ENCODE measurements around the gene TPM1. TPM values are rescaled to one million over a fixed set of nuclear protein-coding genes. Genes with fewer than 3 reads are reported as not detected.

Gene TPM1
- total and polyA plus RNA-seq, 4 donors, result 64.7 to 101 (median 71.5) TPM

DNA sequence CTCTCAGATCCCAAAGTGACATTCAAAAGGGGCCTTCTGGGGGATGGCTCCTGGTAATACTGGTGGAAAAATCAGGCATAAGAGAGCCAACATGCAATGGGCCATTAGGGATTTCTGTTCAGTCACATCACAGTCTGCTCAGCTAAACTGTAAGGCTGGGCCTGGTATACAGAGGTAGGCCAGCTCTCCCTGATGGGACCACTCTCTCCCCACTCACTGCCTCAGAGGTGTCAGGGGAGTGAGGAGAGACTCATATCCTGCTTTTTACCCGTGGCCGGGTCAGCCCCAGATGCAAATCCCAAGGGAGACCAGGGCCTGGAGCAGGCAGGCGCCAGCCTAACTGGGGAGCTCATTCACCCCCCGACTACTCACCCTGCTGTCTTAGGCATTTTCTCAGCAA, 48.1 kb upstream of the TPM1 start:
- 95% methylated on average over 4 of the region's 4 CpGs for WGBS
- no peaks in the 10 kb centered on the region for H3K9me3 ChIP-seq (ENCODE audit: control insufficient read depth in 4 of 4, low read length in 3 of 4)
- no peak overlapping the region for H3K27ac ChIP-seq (ENCODE audit: low read depth in 1 of 2, low read length in 2 of 2)
- H3K36me3 ChIP-seq (ENCODE audit: control insufficient read depth in 4 of 4, insufficient read depth in 3 of 4, low read depth in 1 of 4, low read length in 3 of 4), result no peaks in the 10 kb centered on the region
- peaks cover 2 to 17% (median 12%) of the 10 kb centered on the region in 4 donors for H3K4me1 ChIP-seq (ENCODE audit: control insufficient read depth in 4 of 4, insufficient read depth in 4 of 4, low read length in 3 of 4)
- H3K27me3 ChIP-seq (ENCODE audit: control insufficient read depth in 4 of 4, insufficient read depth in 4 of 4, low read length in 3 of 4), result no peaks in the 10 kb centered on the region
- TF ChIP-seq HNF4G (IDR thresholded peaks at IDR 0.05), result no peak
- no peak overlapping the region for H3K4me3 ChIP-seq (ENCODE audit: low read depth in 1 of 3, low read length in 3 of 3)
- no peak for DNase-seq (ENCODE audit: low spot score)
- no peak overlapping the region for H3K9ac ChIP-seq (ENCODE audit: low read depth in 1 of 2, low read length in 2 of 2)

DNA sequence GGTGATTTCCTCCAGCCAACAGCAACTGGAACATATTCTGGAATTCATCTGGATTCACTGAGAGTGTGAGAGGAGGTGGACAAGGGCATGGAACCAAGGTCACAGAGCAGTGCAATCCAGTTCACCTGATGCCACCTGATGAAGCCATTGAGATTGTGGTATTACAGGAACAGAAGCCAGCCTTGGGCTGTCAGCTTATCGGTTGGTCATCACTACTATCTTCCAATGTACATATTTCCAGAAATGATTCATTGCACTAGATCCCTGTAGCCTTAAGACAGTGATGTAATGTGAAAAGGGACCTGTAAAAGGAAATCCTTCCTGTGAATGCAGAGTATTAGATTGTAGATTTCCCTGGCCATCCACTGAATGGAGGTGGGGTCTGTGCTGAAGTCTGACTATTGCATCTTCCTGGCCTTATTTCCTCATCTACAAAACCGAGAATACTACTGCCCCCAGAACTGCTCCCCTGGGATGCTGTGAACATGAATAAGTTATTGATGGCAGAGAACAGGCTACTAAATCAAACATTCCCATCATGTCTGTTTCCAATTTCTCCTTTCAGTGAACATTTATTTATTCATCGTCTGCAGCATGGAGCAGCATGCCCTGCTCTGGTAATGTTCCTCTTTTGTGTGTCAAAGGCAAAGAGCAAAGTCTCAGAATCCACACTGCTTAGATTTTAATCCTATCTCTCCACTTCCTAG, 47.4 kb upstream of the TPM1 start:
- Histone ChIP-seq H3K4me1 (ENCODE audit: control insufficient read depth in 4 of 4, insufficient read depth in 4 of 4, low read length in 3 of 4) (peaks cover 2 to 17% (median 12%) of the 10 kb centered on the region in 4 donors), H3K4me3 (ENCODE audit: low read depth in 1 of 3, low read length in 3 of 3) (no peak overlapping the region), H3K27me3 (ENCODE audit: control insufficient read depth in 4 of 4, insufficient read depth in 4 of 4, low read length in 3 of 4) (no peaks in the 10 kb centered on the region), H3K27ac (ENCODE audit: low read depth in 1 of 2, low read length in 2 of 2) (no peak overlapping the region), H3K9me3 (ENCODE audit: control insufficient read depth in 4 of 4, low read length in 3 of 4) (no peaks in the 10 kb centered on the region), H3K36me3 (ENCODE audit: control insufficient read depth in 4 of 4, insufficient read depth in 3 of 4, low read depth in 1 of 4, low read length in 3 of 4) (no peaks in the 10 kb centered on the region), H3K9ac (ENCODE audit: low read depth in 1 of 2, low read length in 2 of 2) (no peak overlapping the region)
- 57% methylated on average over 3 of the region's 3 CpGs for WGBS
- DNase-seq (ENCODE audit: low spot score), result no peak
- TF ChIP-seq RAD21 (IDR thresholded peaks at IDR 0.05) (no peak), RXRA (IDR thresholded peaks at IDR 0.05) (no peak), JUND (IDR thresholded peaks at IDR 0.05) (peak in 1 of 2 donors; percentile 12), FOXA2 (IDR thresholded peaks at IDR 0.05) (no peak), FOXA1 (IDR thresholded peaks at IDR 0.05) (no peak), GABPA (IDR thresholded peaks at IDR 0.05 in 1 of 2, conservative IDR thresholded peaks at IDR 0.05 in 1 of 2) (no peak), EGR1 (IDR thresholded peaks at IDR 0.05; ENCODE audit: low read depth in 2 of 2) (no peak), HNF4G (IDR thresholded peaks at IDR 0.05) (no peak), HNF4A (conservative IDR thresholded peaks at IDR 0.05) (peak; percentile 58), SP1 (IDR thresholded peaks at IDR 0.05) (no peak)
- TF ChIP-seq, protein P1, sequence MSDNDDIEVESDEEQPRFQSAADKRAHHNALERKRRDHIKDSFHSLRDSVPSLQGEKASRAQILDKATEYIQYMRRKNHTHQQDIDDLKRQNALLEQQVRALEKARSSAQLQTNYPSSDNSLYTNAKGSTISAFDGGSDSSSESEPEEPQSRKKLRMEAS (IDR thresholded peaks at IDR 0.05), result no peak

DNA sequence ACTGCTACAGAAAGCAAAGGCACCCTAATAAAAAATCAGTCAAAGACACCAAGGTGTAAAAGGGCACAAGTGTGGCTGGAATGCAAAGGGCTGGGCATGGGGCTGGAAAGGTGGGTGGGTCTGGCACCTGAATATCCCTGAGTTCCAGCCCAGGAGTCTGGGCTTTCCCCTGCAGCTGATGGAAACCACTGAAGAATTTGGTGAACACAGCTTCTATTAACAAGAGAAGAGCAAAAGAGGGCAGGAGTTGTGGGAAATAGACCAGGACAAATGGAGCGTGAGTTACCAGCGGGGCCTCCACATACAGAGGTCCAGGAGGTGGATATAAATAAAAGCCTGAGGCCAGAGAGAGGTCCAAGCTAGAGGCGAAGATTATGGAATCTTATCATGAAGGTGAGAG, 45.1 kb upstream of the TPM1 start:
- H3K27ac ChIP-seq (ENCODE audit: low read depth in 1 of 2, low read length in 2 of 2), result no peak overlapping the region
- no peak for TF ChIP-seq RXRA (IDR thresholded peaks at IDR 0.05)
- no peak for TF ChIP-seq HNF4G (IDR thresholded peaks at IDR 0.05)
- TF ChIP-seq YY1 (IDR thresholded peaks at IDR 0.05), result no peak
- TF ChIP-seq NR2F2 (IDR thresholded peaks at IDR 0.05), result no peak
- TF ChIP-seq, protein P2, sequence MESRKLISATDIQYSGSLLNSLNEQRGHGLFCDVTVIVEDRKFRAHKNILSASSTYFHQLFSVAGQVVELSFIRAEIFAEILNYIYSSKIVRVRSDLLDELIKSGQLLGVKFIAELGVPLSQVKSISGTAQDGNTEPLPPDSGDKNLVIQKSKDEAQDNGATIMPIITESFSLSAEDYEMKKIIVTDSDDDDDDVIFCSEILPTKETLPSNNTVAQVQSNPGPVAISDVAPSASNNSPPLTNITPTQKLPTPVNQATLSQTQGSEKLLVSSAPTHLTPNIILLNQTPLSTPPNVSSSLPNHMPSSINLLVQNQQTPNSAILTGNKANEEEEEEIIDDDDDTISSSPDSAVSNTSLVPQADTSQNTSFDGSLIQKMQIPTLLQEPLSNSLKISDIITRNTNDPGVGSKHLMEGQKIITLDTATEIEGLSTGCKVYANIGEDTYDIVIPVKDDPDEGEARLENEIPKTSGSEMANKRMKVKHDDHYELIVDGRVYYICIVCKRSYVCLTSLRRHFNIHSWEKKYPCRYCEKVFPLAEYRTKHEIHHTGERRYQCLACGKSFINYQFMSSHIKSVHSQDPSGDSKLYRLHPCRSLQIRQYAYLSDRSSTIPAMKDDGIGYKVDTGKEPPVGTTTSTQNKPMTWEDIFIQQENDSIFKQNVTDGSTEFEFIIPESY (IDR thresholded peaks at IDR 0.05), result no peak
- TF ChIP-seq, protein P3, sequence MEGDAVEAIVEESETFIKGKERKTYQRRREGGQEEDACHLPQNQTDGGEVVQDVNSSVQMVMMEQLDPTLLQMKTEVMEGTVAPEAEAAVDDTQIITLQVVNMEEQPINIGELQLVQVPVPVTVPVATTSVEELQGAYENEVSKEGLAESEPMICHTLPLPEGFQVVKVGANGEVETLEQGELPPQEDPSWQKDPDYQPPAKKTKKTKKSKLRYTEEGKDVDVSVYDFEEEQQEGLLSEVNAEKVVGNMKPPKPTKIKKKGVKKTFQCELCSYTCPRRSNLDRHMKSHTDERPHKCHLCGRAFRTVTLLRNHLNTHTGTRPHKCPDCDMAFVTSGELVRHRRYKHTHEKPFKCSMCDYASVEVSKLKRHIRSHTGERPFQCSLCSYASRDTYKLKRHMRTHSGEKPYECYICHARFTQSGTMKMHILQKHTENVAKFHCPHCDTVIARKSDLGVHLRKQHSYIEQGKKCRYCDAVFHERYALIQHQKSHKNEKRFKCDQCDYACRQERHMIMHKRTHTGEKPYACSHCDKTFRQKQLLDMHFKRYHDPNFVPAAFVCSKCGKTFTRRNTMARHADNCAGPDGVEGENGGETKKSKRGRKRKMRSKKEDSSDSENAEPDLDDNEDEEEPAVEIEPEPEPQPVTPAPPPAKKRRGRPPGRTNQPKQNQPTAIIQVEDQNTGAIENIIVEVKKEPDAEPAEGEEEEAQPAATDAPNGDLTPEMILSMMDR (IDR thresholded peaks at IDR 0.05; ENCODE audit: low read depth, low read length, missing input control), result no peak
- TF ChIP-seq, protein P4, sequence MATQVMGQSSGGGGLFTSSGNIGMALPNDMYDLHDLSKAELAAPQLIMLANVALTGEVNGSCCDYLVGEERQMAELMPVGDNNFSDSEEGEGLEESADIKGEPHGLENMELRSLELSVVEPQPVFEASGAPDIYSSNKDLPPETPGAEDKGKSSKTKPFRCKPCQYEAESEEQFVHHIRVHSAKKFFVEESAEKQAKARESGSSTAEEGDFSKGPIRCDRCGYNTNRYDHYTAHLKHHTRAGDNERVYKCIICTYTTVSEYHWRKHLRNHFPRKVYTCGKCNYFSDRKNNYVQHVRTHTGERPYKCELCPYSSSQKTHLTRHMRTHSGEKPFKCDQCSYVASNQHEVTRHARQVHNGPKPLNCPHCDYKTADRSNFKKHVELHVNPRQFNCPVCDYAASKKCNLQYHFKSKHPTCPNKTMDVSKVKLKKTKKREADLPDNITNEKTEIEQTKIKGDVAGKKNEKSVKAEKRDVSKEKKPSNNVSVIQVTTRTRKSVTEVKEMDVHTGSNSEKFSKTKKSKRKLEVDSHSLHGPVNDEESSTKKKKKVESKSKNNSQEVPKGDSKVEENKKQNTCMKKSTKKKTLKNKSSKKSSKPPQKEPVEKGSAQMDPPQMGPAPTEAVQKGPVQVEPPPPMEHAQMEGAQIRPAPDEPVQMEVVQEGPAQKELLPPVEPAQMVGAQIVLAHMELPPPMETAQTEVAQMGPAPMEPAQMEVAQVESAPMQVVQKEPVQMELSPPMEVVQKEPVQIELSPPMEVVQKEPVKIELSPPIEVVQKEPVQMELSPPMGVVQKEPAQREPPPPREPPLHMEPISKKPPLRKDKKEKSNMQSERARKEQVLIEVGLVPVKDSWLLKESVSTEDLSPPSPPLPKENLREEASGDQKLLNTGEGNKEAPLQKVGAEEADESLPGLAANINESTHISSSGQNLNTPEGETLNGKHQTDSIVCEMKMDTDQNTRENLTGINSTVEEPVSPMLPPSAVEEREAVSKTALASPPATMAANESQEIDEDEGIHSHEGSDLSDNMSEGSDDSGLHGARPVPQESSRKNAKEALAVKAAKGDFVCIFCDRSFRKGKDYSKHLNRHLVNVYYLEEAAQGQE (IDR thresholded peaks at IDR 0.05), result no peak
- no peak for TF ChIP-seq TAF1 (conservative IDR thresholded peaks at IDR 0.05)
- no peak for TF ChIP-seq FOXA2 (IDR thresholded peaks at IDR 0.05)
- TF ChIP-seq, protein P1 (IDR thresholded peaks at IDR 0.05), result no peak
- no peak for TF ChIP-seq FOXA1 (IDR thresholded peaks at IDR 0.05)
- TF ChIP-seq, protein P5, sequence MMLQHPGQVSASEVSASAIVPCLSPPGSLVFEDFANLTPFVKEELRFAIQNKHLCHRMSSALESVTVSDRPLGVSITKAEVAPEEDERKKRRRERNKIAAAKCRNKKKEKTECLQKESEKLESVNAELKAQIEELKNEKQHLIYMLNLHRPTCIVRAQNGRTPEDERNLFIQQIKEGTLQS (IDR thresholded peaks at IDR 0.05), result no peak
- no peak for TF ChIP-seq EGR1 (IDR thresholded peaks at IDR 0.05; ENCODE audit: low read depth in 2 of 2)
- no peak for TF ChIP-seq RAD21 (IDR thresholded peaks at IDR 0.05)
- WGBS, result 98% methylated on average over 3 of the region's 3 CpGs

More for the DNA sequence above, 45.1 kb upstream of the TPM1 start:
- no peak overlapping the region for H3K4me3 ChIP-seq (ENCODE audit: low read depth in 1 of 3, low read length in 3 of 3)
- no peaks in the 10 kb centered on the region for H3K27me3 ChIP-seq (ENCODE audit: control insufficient read depth in 4 of 4, insufficient read depth in 4 of 4, low read length in 3 of 4)
- no peaks in the 10 kb centered on the region for H3K36me3 ChIP-seq (ENCODE audit: control insufficient read depth in 4 of 4, insufficient read depth in 3 of 4, low read depth in 1 of 4, low read length in 3 of 4)
- DNase-seq (ENCODE audit: low spot score), result no peak
- H3K4me1 ChIP-seq (ENCODE audit: control insufficient read depth in 4 of 4, insufficient read depth in 4 of 4, low read length in 3 of 4), result peaks cover 2 to 17% (median 12%) of the 10 kb centered on the region in 4 donors
- no peak overlapping the region for H3K9ac ChIP-seq (ENCODE audit: low read depth in 1 of 2, low read length in 2 of 2)
- H3K9me3 ChIP-seq (ENCODE audit: control insufficient read depth in 4 of 4, low read length in 3 of 4), result no peaks in the 10 kb centered on the region

Measured in liver (tissue), 9 donors.